SU-DHL-6 (cell line): ENCODE data around the gene NINL.
A peak's percentile ranks its signal among the peaks of the same experiment; 100 is the strongest.

Source experiments
- H2AFZ ChIP-seq: fragments of 200-600 bp; sonication (generic); 2 replicates; pipeline ENCODE4 v1.6.1; 2014; ENCODE audit warnings: low read depth, mild to moderate bottlenecking, moderate library complexity, mixed read lengths, antibody characterized with exemption, low read length; ENCODE audit not compliant: severe bottlenecking
- H3F3A ChIP-seq: fragments of 200-600 bp; shearing (Covaris generic); 2 replicates; pipeline ENCODE4 v1.6.0; 2016; ENCODE audit warnings: antibody characterized with exemption, mild to moderate bottlenecking; ENCODE audit not compliant: insufficient read depth
- H3K27ac ChIP-seq: fragments of 200-600 bp; sonication (generic); 2 replicates; pipeline ENCODE4 v1.5.1; 2016; ENCODE audit warnings: low read depth, mild to moderate bottlenecking, low read length, moderate library complexity, mixed read lengths
- H3K27me3 ChIP-seq: fragments of 200-600 bp; sonication (generic), shearing (Covaris generic); 2 replicates; pipeline ENCODE4 v1.6.0; 2014; ENCODE audit warnings: mild to moderate bottlenecking, low read length
- H3K36me3 ChIP-seq: fragments of 200-600 bp; sonication (generic); 2 replicates; pipeline ENCODE4 v1.6.1; 2014; ENCODE audit warnings: mild to moderate bottlenecking, low read length, mixed read lengths
- H3K4me2 ChIP-seq: fragments of 300-600, 200-600 bp; shearing (Covaris generic), sonication (generic); 2 replicates; pipeline ENCODE4 v1.6.0; 2014; ENCODE audit warnings: low read length, low read depth, mild to moderate bottlenecking; ENCODE audit not compliant: poor library complexity, severe bottlenecking
- H3K4me3 ChIP-seq: fragments of 200-600 bp; sonication (generic); 2 replicates; pipeline ENCODE4 v1.5.1; 2014; ENCODE audit warnings: antibody characterized with exemption, low read length, mild to moderate bottlenecking, mixed read lengths; ENCODE audit not compliant: insufficient read depth, poor library complexity, severe bottlenecking
- H3K79me2 ChIP-seq: fragments of 200-600 bp; sonication (generic); 2 replicates; pipeline ENCODE4 v1.6.1; 2014; ENCODE audit warnings: mild to moderate bottlenecking, low read length, moderate library complexity; ENCODE audit not compliant: insufficient read depth
- H3K9ac ChIP-seq: fragments of 200-600 bp; sonication (generic); 2 replicates; pipeline ENCODE4 v1.7.0; 2014; ENCODE audit warnings: mild to moderate bottlenecking, low read length
- H3K9me2 ChIP-seq: fragments of 200-600 bp; sonication (generic); replicated peaks from 2 replicates; pipeline ENCODE4 v1.6.1; 2014; ENCODE audit warnings: low read length; ENCODE audit not compliant: insufficient read depth
- H3K9me3 ChIP-seq: fragments of 200-600 bp; sonication (generic); 2 replicates; pipeline ENCODE4 v1.6.1; 2014; ENCODE audit warnings: low read length, mixed read lengths; ENCODE audit not compliant: insufficient read depth
- H4K20me1 ChIP-seq: fragments of 200-600 bp; sonication (generic); 2 replicates; pipeline ENCODE4 v1.6.1; 2014; ENCODE audit warnings: low read depth, mild to moderate bottlenecking, antibody characterized with exemption, low read length, moderate library complexity, mixed read lengths
- EZH2phosphoT487 ChIP-seq: fragments of 200-600 bp; sonication (generic), shearing (Covaris generic); conservative IDR thresholded peaks from 2 replicates; pipeline ENCODE4 v1.6.1; 2018; ENCODE audit warnings: mild to moderate bottlenecking, antibody characterized with exemption, low read length, moderate library complexity, mixed read lengths
- TF ChIP-seq, protein P1 (sequence below): fragments of 200-600 bp; sonication (generic); IDR thresholded peaks from one replicate; pipeline ENCODE4 v1.5.1; 2017; ENCODE audit warnings: antibody characterized with exemption, mild to moderate bottlenecking, low read length, moderate library complexity; ENCODE audit not compliant: insufficient read depth, poor library complexity, severe bottlenecking

NINL gene

DNA sequence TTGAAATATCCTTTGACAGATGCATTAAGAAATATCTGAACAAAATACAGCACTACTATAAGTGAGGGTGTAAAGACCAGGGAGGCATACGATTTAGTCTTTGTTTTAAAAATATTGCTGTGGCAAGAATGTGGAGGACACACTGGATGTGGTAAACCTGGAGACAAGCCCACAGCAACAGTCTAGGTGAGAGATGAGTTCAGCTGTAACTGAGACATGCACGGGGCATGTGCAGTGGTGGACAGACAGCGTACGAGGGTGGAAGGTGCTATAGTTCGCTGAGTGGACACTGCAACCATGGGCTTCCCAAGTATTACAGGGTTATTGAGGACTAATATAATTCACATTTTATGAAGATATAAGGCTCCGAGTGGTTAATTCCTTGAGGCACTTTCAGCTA is 36.7 kb upstream of the NINL start:
- Histone ChIP-seq H3K9me2 (no peaks in the 10 kb centered on the region), H3K79me2 (peaks cover 39% of the 10 kb centered on the region), H3K9ac (no peak overlapping the region), H4K20me1 (no peaks in the 10 kb centered on the region), H3F3A (no peaks in the 10 kb centered on the region), H3K36me3 (no peaks in the 10 kb centered on the region), H3K27me3 (no peaks in the 10 kb centered on the region), H3K27ac (no peak overlapping the region), H2AFZ (no peak overlapping the region), H3K4me3 (no peak overlapping the region), H3K9me3 (no peaks in the 10 kb centered on the region), H3K4me2 (peak overlapping the region; percentile 83)
- TF ChIP-seq, protein P1, sequence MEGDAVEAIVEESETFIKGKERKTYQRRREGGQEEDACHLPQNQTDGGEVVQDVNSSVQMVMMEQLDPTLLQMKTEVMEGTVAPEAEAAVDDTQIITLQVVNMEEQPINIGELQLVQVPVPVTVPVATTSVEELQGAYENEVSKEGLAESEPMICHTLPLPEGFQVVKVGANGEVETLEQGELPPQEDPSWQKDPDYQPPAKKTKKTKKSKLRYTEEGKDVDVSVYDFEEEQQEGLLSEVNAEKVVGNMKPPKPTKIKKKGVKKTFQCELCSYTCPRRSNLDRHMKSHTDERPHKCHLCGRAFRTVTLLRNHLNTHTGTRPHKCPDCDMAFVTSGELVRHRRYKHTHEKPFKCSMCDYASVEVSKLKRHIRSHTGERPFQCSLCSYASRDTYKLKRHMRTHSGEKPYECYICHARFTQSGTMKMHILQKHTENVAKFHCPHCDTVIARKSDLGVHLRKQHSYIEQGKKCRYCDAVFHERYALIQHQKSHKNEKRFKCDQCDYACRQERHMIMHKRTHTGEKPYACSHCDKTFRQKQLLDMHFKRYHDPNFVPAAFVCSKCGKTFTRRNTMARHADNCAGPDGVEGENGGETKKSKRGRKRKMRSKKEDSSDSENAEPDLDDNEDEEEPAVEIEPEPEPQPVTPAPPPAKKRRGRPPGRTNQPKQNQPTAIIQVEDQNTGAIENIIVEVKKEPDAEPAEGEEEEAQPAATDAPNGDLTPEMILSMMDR: no peak
- no peak for TF ChIP-seq EZH2phosphoT487

DNA sequence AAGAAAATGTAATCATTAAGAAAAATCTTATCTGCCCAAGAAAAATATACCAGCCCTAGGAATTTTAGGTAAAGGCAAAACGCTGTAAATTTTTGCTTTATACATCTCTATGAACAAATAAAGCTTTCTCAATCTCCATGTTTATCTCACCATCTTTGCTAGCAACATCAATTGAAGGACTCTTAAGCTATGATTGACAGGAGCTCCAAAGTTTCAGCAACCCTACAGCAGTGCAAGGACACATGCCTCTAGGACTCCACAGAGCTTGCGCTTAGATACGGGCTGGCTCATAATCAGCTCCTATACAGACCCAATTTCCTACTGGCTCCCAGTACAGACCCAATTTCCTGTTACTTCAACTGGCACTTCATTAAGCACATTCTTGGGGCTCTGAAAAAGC is 34.2 kb upstream of the NINL start:
- no peaks in the 10 kb centered on the region for H3F3A ChIP-seq
- H3K9ac ChIP-seq: no peak overlapping the region
- no peak overlapping the region for H3K27ac ChIP-seq
- H3K27me3 ChIP-seq: no peaks in the 10 kb centered on the region
- no peaks in the 10 kb centered on the region for H4K20me1 ChIP-seq
- no peaks in the 10 kb centered on the region for H3K36me3 ChIP-seq
- TF ChIP-seq EZH2phosphoT487: no peak
- TF ChIP-seq, protein P1: no peak
- H3K9me3 ChIP-seq: no peaks in the 10 kb centered on the region
- no peak overlapping the region for H3K4me3 ChIP-seq
- peaks cover 26% of the 10 kb centered on the region; the same call in 1 of the 2 replicates for H3K79me2 ChIP-seq
- H3K9me2 ChIP-seq: no peaks in the 10 kb centered on the region
- no peak overlapping the region for H3K4me2 ChIP-seq
- H2AFZ ChIP-seq: no peak overlapping the region

DNA sequence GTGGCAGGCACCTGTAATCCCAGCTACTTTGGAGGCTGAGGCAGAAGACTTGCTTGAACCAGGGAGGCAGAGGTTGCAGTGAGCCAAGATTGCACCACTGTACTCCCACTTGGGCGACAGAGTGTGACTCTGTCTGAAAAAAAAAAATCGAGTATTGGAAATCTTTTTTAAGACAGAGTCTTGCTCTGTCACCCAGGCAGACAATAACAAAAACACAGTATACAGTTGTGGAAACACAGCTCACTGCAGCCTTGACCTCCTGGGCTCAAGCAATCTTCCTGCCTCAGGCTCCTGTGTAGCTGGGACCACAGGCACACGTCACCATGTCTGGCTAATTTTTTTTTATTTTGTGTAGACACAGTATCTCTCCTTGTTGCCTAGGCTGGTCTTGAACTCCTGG is 23.4 kb upstream of the NINL start:
- Histone ChIP-seq H3K27me3 (no peaks in the 10 kb centered on the region), H3K9me2 (no peaks in the 10 kb centered on the region), H3K27ac (no peak overlapping the region), H3K9me3 (no peaks in the 10 kb centered on the region), H3K4me3 (no peak overlapping the region), H4K20me1 (no peaks in the 10 kb centered on the region), H3K36me3 (no peaks in the 10 kb centered on the region), H3F3A (no peaks in the 10 kb centered on the region), H3K4me2 (no peak overlapping the region), H3K9ac (no peak overlapping the region), H2AFZ (no peak overlapping the region), H3K79me2 (no peaks in the 10 kb centered on the region)
- TF ChIP-seq, protein P1: no peak
- no peak for TF ChIP-seq EZH2phosphoT487
